ENCODE results near the gene PBX3.
A peak's percentile ranks its signal among the peaks of the same experiment; 100 is the strongest.

Gene PBX3

GRCh38 chr9:125886365-125886764 lies 139.2 kb downstream of the PBX3 start:
- FAIRE-seq = no peak
- DNase-seq (ENCODE audit: insufficient read length) = no peak
- TF ChIP-seq TAF1 (IDR thresholded peaks at IDR 0.05; ENCODE audit: borderline replicate concordance, low read depth, low read length) (no peak), POLR2A (IDR thresholded peaks at IDR 0.05; ENCODE audit: low read depth, low read length) (no peak), POLR2AphosphoS5 (IDR thresholded peaks at IDR 0.05; ENCODE audit: low read depth, low read length) (no peak)

GRCh38 chr9:125887172-125887571 lies 140.0 kb downstream of the PBX3 start:
- FAIRE-seq = no peak
- no peak for TF ChIP-seq POLR2AphosphoS5 (IDR thresholded peaks at IDR 0.05; ENCODE audit: low read depth, low read length)
- no peak for DNase-seq (ENCODE audit: insufficient read length)

GRCh38 chr9:125888211-125888610 lies 141.0 kb downstream of the PBX3 start:
- no peak for DNase-seq (ENCODE audit: insufficient read length)
- no peak for FAIRE-seq
- TF ChIP-seq POLR2AphosphoS5 (IDR thresholded peaks at IDR 0.05; ENCODE audit: low read depth, low read length) = no peak

GRCh38 chr9:125889112-125889475 lies 141.9 kb downstream of the PBX3 start:
- DNase-seq (ENCODE audit: insufficient read length) (no peak), FAIRE-seq (no peak)
- TF ChIP-seq POLR2A (IDR thresholded peaks at IDR 0.05; ENCODE audit: low read depth, low read length) = no peak
- TF ChIP-seq TAF1 (IDR thresholded peaks at IDR 0.05; ENCODE audit: borderline replicate concordance, low read depth, low read length) = no peak
- no peak for TF ChIP-seq POLR2AphosphoS5 (IDR thresholded peaks at IDR 0.05; ENCODE audit: low read depth, low read length)

GRCh38 chr9:125889476-125890419 lies 142.6 kb downstream of the PBX3 start:
- DNase-seq (ENCODE audit: insufficient read length) = peak; percentile 39
- TF ChIP-seq POLR2AphosphoS5 (IDR thresholded peaks at IDR 0.05; ENCODE audit: low read depth, low read length) (no peak), POLR2A (IDR thresholded peaks at IDR 0.05; ENCODE audit: low read depth, low read length) (no peak), TAF1 (IDR thresholded peaks at IDR 0.05; ENCODE audit: borderline replicate concordance, low read depth, low read length) (no peak)
- peak; percentile 62 for FAIRE-seq

- FAIRE-seq (no peak), DNase-seq (ENCODE audit: insufficient read length) (no peak)
- TF ChIP-seq POLR2A (IDR thresholded peaks at IDR 0.05; ENCODE audit: low read depth, low read length) = no peak
- no peak for TF ChIP-seq TAF1 (IDR thresholded peaks at IDR 0.05; ENCODE audit: borderline replicate concordance, low read depth, low read length)
- no peak for TF ChIP-seq POLR2AphosphoS5 (IDR thresholded peaks at IDR 0.05; ENCODE audit: low read depth, low read length)
These were observed 143.7 kb downstream of the PBX3 start for GRCh38 chr9:125890826-125891225.

- FAIRE-seq (no peak), DNase-seq (ENCODE audit: insufficient read length) (no peak)
- TF ChIP-seq POLR2A (IDR thresholded peaks at IDR 0.05; ENCODE audit: low read depth, low read length) = no peak
- TF ChIP-seq TAF1 (IDR thresholded peaks at IDR 0.05; ENCODE audit: borderline replicate concordance, low read depth, low read length) = no peak
- no peak for TF ChIP-seq POLR2AphosphoS5 (IDR thresholded peaks at IDR 0.05; ENCODE audit: low read depth, low read length)
These were observed 146.1 kb downstream of the PBX3 start for GRCh38 chr9:125893277-125893676.

- TF ChIP-seq POLR2AphosphoS5 (IDR thresholded peaks at IDR 0.05; ENCODE audit: low read depth, low read length) = no peak
- no peak for TF ChIP-seq TAF1 (IDR thresholded peaks at IDR 0.05; ENCODE audit: borderline replicate concordance, low read depth, low read length)
- no peak for TF ChIP-seq POLR2A (IDR thresholded peaks at IDR 0.05; ENCODE audit: low read depth, low read length)
- DNase-seq (ENCODE audit: insufficient read length) = no peak
- FAIRE-seq = no peak
These were observed 147.4 kb downstream of the PBX3 start for GRCh38 chr9:125894566-125894965.

- TF ChIP-seq POLR2A (IDR thresholded peaks at IDR 0.05; ENCODE audit: low read depth, low read length) = no peak
- TF ChIP-seq POLR2AphosphoS5 (IDR thresholded peaks at IDR 0.05; ENCODE audit: low read depth, low read length) = no peak
- no peak for TF ChIP-seq TAF1 (IDR thresholded peaks at IDR 0.05; ENCODE audit: borderline replicate concordance, low read depth, low read length)
- FAIRE-seq (no peak), DNase-seq (ENCODE audit: insufficient read length) (no peak)
These were observed 149.2 kb downstream of the PBX3 start for GRCh38 chr9:125896404-125896803.

- no peak for FAIRE-seq
These were observed 149.8 kb downstream of the PBX3 start for GRCh38 chr9:125896964-125897363.

GRCh38 chr9:125897481-125897880 lies 150.3 kb downstream of the PBX3 start:
- FAIRE-seq = no peak

More at GRCh38 chr9:125896964-125897363, 149.8 kb downstream of the PBX3 start:
- DNase-seq (ENCODE audit: insufficient read length) = no peak
- TF ChIP-seq POLR2AphosphoS5 (IDR thresholded peaks at IDR 0.05; ENCODE audit: low read depth, low read length) (no peak), POLR2A (IDR thresholded peaks at IDR 0.05; ENCODE audit: low read depth, low read length) (no peak)

GRCh38 chr9:125902214-125902613 lies 155.0 kb downstream of the PBX3 start:
- DNase-seq (ENCODE audit: insufficient read length) = no peak
- TF ChIP-seq POLR2AphosphoS5 (IDR thresholded peaks at IDR 0.05; ENCODE audit: low read depth, low read length) = no peak
- FAIRE-seq = no peak

More at GRCh38 chr9:125897481-125897880, 150.3 kb downstream of the PBX3 start:
- no peak for TF ChIP-seq POLR2A (IDR thresholded peaks at IDR 0.05; ENCODE audit: low read depth, low read length)
- TF ChIP-seq TAF1 (IDR thresholded peaks at IDR 0.05; ENCODE audit: borderline replicate concordance, low read depth, low read length) = no peak
- no peak for TF ChIP-seq POLR2AphosphoS5 (IDR thresholded peaks at IDR 0.05; ENCODE audit: low read depth, low read length)
- no peak for DNase-seq (ENCODE audit: insufficient read length)
